LNCAP (cell line): ENCODE results near the gene CCDC13.

Source experiments
- CTCF ChIP-seq: fragments of 450-650 bp; IDR thresholded peaks from 2 replicates; pipeline ENCODE4 v1.5.1; 2017; ENCODE audit warnings: mild to moderate bottlenecking

CCDC13 gene

GRCh38 chr3:42809202-42809601 is 36.1 kb upstream of the CCDC13 start, which contains the start of gene ACKR2:
ACKR2 (plus strand) TSS chr3:42809445; CDS start chr3:42864503, 55,058 bp downstream.
- TF ChIP-seq CTCF = no peak

GRCh38 chr3:42807929-42808328 is 34.9 kb upstream of the CCDC13 start:
- TF ChIP-seq CTCF = no peak

GRCh38 chr3:42805141-42805821 is 32.2 kb upstream of the CCDC13 start:
- no peak for TF ChIP-seq CTCF

GRCh38 chr3:42804831-42805132 is 31.7 kb upstream of the CCDC13 start:
- TF ChIP-seq CTCF = no peak

GRCh38 chr3:42804106-42804830 is 31.2 kb upstream of the CCDC13 start, which contains the start of gene HIGD1A:
HIGD1A (minus strand) TSS chr3:42804490; CDS start chr3:42794253, 10,237 bp downstream.
- no peak for TF ChIP-seq CTCF

- no peak for TF ChIP-seq CTCF
Observed at GRCh38 chr3:42803414-42804105, 30.5 kb upstream of the CCDC13 start.

GRCh38 chr3:42802876-42803413 is 29.9 kb upstream of the CCDC13 start:
- TF ChIP-seq CTCF = no peak
